ENCODE data around the gene MCRIP1.

The MCRIP1 gene

GRCh38 chr17:81860756-81861568 lies 27.9 kb upstream of the MCRIP1 start:
- peak; percentile 99 for DNase-seq

DNA sequence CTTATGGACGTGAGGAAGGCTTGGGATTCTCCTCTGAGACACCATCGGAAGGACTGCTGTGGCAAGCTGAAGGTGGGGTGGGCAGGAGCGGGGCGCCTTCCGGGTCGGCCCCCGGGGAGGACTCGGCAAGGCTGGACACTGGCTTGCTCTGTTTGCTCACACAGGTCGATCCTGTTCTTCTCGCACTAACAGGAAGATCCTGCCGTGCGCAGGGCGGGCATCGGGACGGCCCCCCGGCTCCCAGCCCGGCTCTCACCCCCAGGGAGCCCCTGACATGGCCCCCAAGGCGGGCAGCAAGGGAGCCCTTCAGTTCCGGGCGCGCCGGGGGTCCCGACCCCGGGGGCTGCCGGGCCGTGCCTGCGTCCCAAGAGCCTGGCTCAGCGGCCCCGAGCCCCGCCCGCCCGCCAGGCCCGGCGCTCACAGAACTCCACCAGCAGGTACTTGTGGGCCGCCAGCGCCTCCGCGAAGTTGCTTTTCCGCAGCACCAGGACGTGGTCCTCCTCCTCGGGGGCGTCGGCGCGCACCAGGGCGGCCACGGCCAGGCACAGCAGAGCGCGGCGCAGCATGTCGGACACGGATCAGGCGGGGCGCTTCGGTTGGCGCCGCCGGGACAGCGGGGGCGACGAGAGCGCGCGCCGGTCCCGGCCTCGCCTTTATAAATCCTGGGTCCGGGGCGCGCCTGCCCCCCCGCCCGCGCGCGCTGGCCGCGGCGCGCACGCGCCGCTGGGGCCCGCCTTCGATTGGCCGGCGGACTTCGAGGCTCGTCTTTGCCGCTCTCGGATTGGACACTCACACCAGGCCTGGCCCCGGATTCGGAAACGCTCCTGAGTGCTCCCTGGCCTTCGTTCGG lies 27.0 kb upstream of the MCRIP1 start, which contains the start of gene P4HB:
Gene P4HB (minus strand): TSS at position 630 of the 850 bp plus-strand sequence. CDS start 64 bp downstream, at position 566.
- DNase-seq, result no peak

DNA sequence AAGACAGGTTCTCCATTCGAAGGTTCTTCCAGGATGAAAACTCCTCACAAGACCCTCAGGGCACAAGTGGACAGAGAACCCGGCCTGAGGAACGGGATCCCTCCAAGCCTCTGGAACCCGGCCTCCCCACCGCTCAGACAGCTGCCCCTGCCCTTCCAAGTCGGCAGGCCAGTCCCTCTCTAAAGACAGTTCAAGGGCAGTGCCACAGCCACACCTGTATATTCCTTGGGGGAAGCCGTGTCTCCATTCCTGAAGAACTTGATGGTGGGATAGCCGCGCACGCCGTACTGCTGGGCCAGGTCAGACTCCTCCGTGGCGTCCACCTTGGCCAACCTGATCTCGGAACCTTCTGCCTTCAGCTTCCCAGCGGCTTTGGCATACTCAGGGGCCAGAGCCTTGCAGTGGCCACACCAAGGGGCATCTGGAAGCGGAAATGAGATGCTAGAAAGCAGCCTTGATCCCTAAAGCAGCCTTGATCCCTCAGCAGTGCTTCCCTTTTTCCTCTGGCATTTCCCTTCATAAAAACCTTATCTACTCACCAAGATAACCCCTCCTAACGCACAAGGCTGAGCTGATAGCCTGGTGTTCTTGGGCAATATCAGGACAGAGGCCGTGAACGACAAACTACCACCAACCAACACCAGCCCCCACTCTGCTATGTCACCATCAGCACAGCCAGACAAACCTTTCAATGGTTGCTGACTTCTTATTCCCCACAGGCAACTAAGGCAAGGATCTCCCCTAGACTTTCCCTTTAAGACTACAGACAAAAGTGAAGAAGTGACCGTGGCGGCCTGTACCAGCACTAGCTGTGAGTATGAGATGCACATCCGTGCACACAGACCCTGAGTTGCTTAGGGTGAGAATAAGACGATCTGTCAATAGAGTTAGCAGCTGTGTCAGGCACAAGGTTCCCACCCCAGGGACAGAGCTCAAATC lies 26.1 kb upstream of the MCRIP1 start:
- no peak for DNase-seq

GRCh38 chr17:81858170-81858966 lies 25.3 kb upstream of the MCRIP1 start:
- no peak for DNase-seq

GRCh38 chr17:81854974-81855774 lies 22.1 kb upstream of the MCRIP1 start:
- no peak for DNase-seq

- DNase-seq, result no peak
Observed at GRCh38 chr17:81852237-81852636, 19.1 kb upstream of the MCRIP1 start.

DNA sequence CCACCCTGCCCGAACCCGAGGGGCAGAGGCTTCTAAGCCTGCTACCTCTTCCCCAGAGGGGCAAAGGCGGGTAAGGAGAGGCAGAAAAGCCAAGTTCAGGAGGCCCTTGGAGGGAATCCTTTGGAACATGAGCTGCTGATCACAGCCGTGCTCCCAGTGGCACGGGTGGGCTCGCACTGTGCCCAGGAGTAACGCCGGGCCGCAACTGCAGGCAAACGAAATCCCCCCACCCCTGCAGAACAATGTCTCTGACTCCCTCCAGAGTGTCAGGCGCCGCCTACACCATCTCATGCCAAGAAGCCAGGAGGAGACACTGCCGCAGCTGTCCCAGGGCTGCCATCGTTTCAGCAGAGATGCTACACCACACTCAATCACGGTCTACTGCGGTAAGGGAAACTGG lies 18.3 kb upstream of the MCRIP1 start:
- no peak for DNase-seq

GRCh38 chr17:81849457-81849856 lies 16.4 kb upstream of the MCRIP1 start:
- DNase-seq, result no peak

GRCh38 chr17:81846743-81847689 lies 13.9 kb upstream of the MCRIP1 start:
- DNase-seq, result no peak

DNA sequence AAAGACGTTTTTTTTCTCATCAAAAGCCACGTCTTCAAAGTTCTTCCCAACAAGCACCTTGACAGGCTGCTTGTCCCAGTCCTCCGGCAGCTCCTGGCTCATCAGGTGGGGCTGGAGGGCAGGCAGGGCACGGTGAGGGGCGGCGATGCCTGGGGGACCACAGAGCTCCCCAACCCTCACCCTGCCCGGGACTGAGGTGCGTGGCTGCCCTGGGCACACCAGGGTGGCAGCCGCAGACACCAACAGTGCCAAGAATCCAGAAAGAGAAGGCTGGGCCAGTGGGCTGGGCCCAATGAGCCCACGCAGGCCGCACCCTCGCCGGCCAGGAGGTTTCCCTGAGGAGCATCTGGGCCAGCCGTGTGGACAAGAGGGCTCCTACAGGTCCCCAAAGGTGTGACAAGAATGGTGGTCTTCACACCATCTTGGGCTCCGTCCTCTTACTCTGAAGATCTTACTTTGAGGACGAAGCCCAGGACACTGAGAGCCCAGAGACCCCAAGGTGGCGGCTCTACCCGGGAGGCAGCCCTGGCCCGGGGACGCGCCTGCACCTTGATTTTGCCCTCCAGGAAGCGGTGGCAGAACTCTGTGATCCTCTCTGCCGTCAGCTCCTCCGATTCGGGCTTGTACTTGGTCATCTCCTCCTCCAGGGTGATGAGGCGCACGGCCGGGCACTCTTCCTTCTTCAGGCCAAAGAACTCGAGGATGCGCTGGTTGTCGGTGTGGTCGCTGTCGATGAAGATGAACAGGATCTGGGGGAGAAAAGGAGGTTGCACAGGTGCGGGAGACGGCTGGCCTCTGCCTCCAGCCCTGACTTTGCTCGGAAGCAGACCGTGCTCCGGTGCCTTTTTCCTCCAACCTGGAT lies 13.0 kb upstream of the MCRIP1 start:
- no peak for DNase-seq

- DNase-seq, result no peak
Observed at GRCh38 chr17:81845361-81845760, 12.3 kb upstream of the MCRIP1 start.

GRCh38 chr17:81844887-81845286 lies 11.8 kb upstream of the MCRIP1 start:
- no peak for DNase-seq

DNA sequence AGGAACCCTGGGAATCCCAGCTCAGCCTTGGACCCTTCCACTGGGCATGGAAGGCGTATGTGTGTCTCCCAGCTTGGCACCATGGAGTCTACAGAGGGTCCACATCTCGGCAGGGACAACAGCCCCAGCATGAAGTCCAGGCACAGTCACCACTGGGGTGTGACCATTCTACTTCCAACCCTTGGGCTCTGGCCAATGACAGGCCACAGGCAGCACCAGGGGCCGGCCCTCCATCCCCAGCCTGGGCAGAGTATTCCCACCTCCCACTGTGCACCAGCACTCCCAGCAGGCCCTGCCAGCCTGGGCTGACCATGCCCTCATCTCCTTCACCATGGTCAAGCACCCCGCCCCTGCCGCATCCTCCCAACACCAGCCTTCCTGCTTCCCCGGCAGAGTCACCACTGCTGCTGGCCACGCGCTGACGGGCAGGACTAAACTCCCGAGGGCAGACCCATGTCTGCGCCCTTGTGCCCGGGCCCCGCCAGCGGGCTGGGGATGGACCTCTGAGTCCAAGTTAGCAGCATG lies 11.3 kb upstream of the MCRIP1 start:
- DNase-seq, result no peak

GRCh38 chr17:81843713-81844326 lies 10.7 kb upstream of the MCRIP1 start:
- DNase-seq, result no peak

GRCh38 chr17:81842725-81843504 lies 9.8 kb upstream of the MCRIP1 start:
- DNase-seq, result no peak

DNA sequence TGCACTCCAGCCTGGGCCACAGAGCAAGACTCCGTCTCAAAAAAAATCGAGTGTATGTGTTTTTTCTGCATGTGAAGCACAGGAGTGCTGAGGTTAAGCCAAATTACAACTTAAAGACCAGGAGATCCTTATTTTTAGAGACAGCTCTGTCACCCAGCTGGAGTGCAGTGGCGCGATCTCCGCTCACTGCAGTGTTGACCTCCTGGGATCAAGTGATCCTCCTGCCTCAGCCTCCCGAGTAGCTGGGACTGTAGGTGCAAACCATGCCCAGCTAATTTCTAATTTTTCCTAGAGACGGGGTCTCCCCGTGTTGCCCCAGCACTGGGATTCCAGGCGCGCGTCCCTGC lies 9.3 kb upstream of the MCRIP1 start:
- no peak for DNase-seq

- DNase-seq, result no peak
Observed at GRCh38 chr17:81841866-81842265, 8.8 kb upstream of the MCRIP1 start.

Data from activated gamma-delta T cell treated with Interleukin-2 at 50 U/mL for 16 hours (primary cell).